H1 (cell line): ENCODE results near the gene LCMT1. TPM values are rescaled to one million over a fixed set of nuclear protein-coding genes. Genes with fewer than 3 reads are reported as not detected.
A peak's percentile ranks its signal among the peaks of the same experiment; 100 is the strongest.

Experiments
- ATF2 ChIP-seq: IDR thresholded peaks from 2 replicates; pipeline ENCODE4 v1.6.1; 2012; ENCODE audit warnings: low read length, inconsistent platforms
- BRCA1 ChIP-seq: IDR thresholded peaks from 2 replicates; pipeline ENCODE4 v1.6.1; 2012; ENCODE audit warnings: low read depth, low read length, improper control_type of control experiment
- CBX5 ChIP-seq: fragments of 300-800, 300-1000 bp; sonication (generic); IDR thresholded peaks from 2 replicates; pipeline ENCODE4 v1.7.1; 2016; ENCODE audit warnings: antibody characterized with exemption, low read length, low read depth
- CTBP2 ChIP-seq: IDR thresholded peaks from 2 replicates; pipeline ENCODE4 v1.7.0; 2011; ENCODE audit warnings: borderline replicate concordance, mild to moderate bottlenecking, moderate library complexity, mixed read lengths, low read length; ENCODE audit not compliant: insufficient read depth, insufficient read length
- EGR1 ChIP-seq: IDR thresholded peaks from 2 replicates; pipeline ENCODE4 v1.6.1; 2011; ENCODE audit warnings: low read depth, low read length, borderline replicate concordance
- EZH2 ChIP-seq: fragments of 200-600 bp; sonication (generic); IDR thresholded peaks from 2 replicates; pipeline ENCODE4 v1.7.1; 2012; ENCODE audit warnings: low read depth, mild to moderate bottlenecking, moderate library complexity, low read length, inconsistent platforms; ENCODE audit not compliant: severe bottlenecking
- GABPA ChIP-seq: IDR thresholded peaks from 2 replicates; pipeline ENCODE4 v1.6.1; 2011; ENCODE audit warnings: mild to moderate bottlenecking, low read length, moderate library complexity, borderline replicate concordance; ENCODE audit not compliant: insufficient read depth
- GTF2F1 ChIP-seq: IDR thresholded peaks from 2 replicates; pipeline ENCODE4 v1.6.1; 2012; ENCODE audit warnings: low read depth, low read length, improper control_type of control experiment, borderline replicate concordance
- JUN ChIP-seq: IDR thresholded peaks from 2 replicates; pipeline ENCODE4 v1.6.1; 2011; ENCODE audit warnings: low read depth, mild to moderate bottlenecking, improper control_type of control experiment, low read length
- KDM4A ChIP-seq: IDR thresholded peaks from one replicate; pipeline ENCODE4 v1.7.1; 2012; ENCODE audit warnings: low read depth, mild to moderate bottlenecking, moderate library complexity, low read length, inconsistent platforms; ENCODE audit not compliant: severe bottlenecking
- KDM5A ChIP-seq: fragments of 200-600 bp; IDR thresholded peaks from 2 replicates; pipeline ENCODE4 v1.7.1; 2012; ENCODE audit warnings: mild to moderate bottlenecking, low read length, inconsistent platforms, mixed read lengths
- POLR2A ChIP-seq, 2 experiments: IDR thresholded peaks; 1 replicate in 1 of 2; 2 replicates in 1 of 2; pipeline ENCODE4 v1.6.1; 2011; ENCODE audit warnings: low read depth in 2 of 2, low read length in 2 of 2, mild to moderate bottlenecking in 2 of 2; ENCODE audit errors: control extremely low read depth in 1 of 2
- POU5F1 ChIP-seq: IDR thresholded peaks from 2 replicates; pipeline ENCODE4 v1.6.1; 2011; ENCODE audit warnings: low read depth, mild to moderate bottlenecking, low read length, moderate library complexity
- RXRA ChIP-seq: IDR thresholded peaks from 2 replicates; pipeline ENCODE4 v1.6.1; 2011; ENCODE audit warnings: low read depth, mild to moderate bottlenecking, low read length, moderate library complexity; ENCODE audit not compliant: insufficient read depth
- SAP30 ChIP-seq: fragments of 300-600 bp; sonication (generic); IDR thresholded peaks from 2 replicates; pipeline ENCODE4 v1.7.1; 2012; ENCODE audit warnings: low read length, moderate library complexity, mild to moderate bottlenecking, inconsistent platforms; ENCODE audit not compliant: insufficient read depth, insufficient replicate concordance
- SIN3A ChIP-seq, 2 experiments: IDR thresholded peaks in 1 of 2; conservative IDR thresholded peaks in 1 of 2; 2 replicates each; pipeline ENCODE4 v1.6.1; 2011 to 2012; ENCODE audit warnings: low read length in 2 of 2, improper control_type of control experiment in 1 of 2, low read depth in 1 of 2, mild to moderate bottlenecking in 1 of 2
- SP2 ChIP-seq: IDR thresholded peaks from 2 replicates; pipeline ENCODE4 v1.6.1; 2012; ENCODE audit warnings: mild to moderate bottlenecking, low read length, inconsistent platforms
- TBP ChIP-seq: IDR thresholded peaks from 2 replicates; pipeline ENCODE4 v1.6.1; 2011; ENCODE audit warnings: low read depth, low read length, improper control_type of control experiment
- TEAD4 ChIP-seq: IDR thresholded peaks from 2 replicates; pipeline ENCODE4 v1.6.1; 2012; ENCODE audit warnings: low read depth, low read length, inconsistent platforms, mixed read lengths
- USF2 ChIP-seq: IDR thresholded peaks from 2 replicates; pipeline ENCODE4 v1.6.1; 2011; ENCODE audit warnings: low read length, improper control_type of control experiment
- polyA plus RNA-seq, 7 experiments: library from polyadenylated mRNA; depleted of rRNA in 3 of 7; stranded (reverse) in 5 of 7; unstranded in 2 of 7; fragments of >200 nt in 5 of 7; fragments of 200-250 nt in 2 of 7; gene quantifications; 1 replicate in 5 of 7; 2 replicates in 1 of 7; 4 replicates in 1 of 7; pipeline versions ENCODE4 v1.2.1 to v1.2.3, GENCODE V29; 2011 to 2013; ENCODE audit warnings: missing spikeins in 2 of 7, mixed read lengths in 2 of 7
- total RNA-seq: library from RNA; stranded (reverse); fragmentation: NEBNext Ultra II Directional; extraction: Animal tissue kit (Norgen Biotek cat#: 25700); gene quantifications from 2 replicates; pipeline ENCODE4 v1.2.1, GENCODE V29; 2021

Gene LCMT1
- total and polyA plus RNA-seq, 2 of the 8 experiments (the other 6 are each of a cell fraction or from before 2014, with no cell fraction given): 61.0 to 80.8 TPM

- TF ChIP-seq GABPA (peak; percentile 90), EZH2 (no peak), KDM4A (peak; percentile 81), JUN (no peak), POU5F1 (no peak), RXRA (no peak), SAP30 (no peak), TBP (peak; percentile 58), POLR2A (IDR thresholded peaks at IDR 0.05; ENCODE audit: control extremely low read depth in 1 of 2, low read depth in 2 of 2, low read length in 2 of 2) (peak; percentile 82 to 91), SP2 (no peak), CBX5 (no peak), CTBP2 (no peak), BRCA1 (peak; percentile 78), USF2 (no peak), EGR1 (no peak), KDM5A (peak; percentile 77), SIN3A (conservative IDR thresholded peaks at IDR 0.05 in 1 of 2, IDR thresholded peaks at IDR 0.05 in 1 of 2; ENCODE audit: low read depth in 1 of 2, low read length in 2 of 2) (peak in 1 of 2 experiments; percentile 84; a peak in 2 of 4 replicates), GTF2F1 (no peak), TEAD4 (no peak), ATF2 (no peak)
Measured at GRCh38 chr16:25106567-25107465, 4.7 kb upstream of the LCMT1 start (continued).
